Stimulated activated effector memory CD8-positive, alpha-beta T cell treated with anti-CD3 and anti-CD28 coated beads, Interleukin-12 subunit alpha, Interleukin-12 subunit beta, amount 100 ng/mL, for 72 hours (primary cell): ENCODE measurements around the gene ARHGAP20.
A peak's percentile ranks its signal among the peaks of the same experiment; 100 is the strongest.

Experiments used
- ATAC-seq: fragments of 150-1000 bp; cut with Tn5 transposase; 2 replicates; pipeline ENCODE4 v1.10.0; 2021
- DNase-seq, 2 donors: peaks; one replicate each; pipeline ENCODE4 v3.0.0; 2021 to 2022; ENCODE audit warnings: low spot score in 2 of 2
- H3K27ac Mint-ChIP-seq: one replicate; pipeline ENCODE4 v1.8.0; 2022; ENCODE audit warnings: mild to moderate bottlenecking, mixed read lengths
- H3K36me3 Mint-ChIP-seq: one replicate; pipeline ENCODE4 v1.8.0; 2022; ENCODE audit warnings: mild to moderate bottlenecking, mixed read lengths
- H3K4me1 Mint-ChIP-seq: one replicate; pipeline ENCODE4 v1.8.0; 2022; ENCODE audit warnings: mixed read lengths
- H3K4me3 Mint-ChIP-seq: one replicate; pipeline ENCODE4 v1.8.0; 2022; ENCODE audit warnings: mild to moderate bottlenecking, mixed read lengths
- H3K9me3 Mint-ChIP-seq: one replicate; pipeline ENCODE4 v1.8.0; 2022; ENCODE audit warnings: mixed read lengths

The ARHGAP20 gene

GRCh38 chr11:110529043-110529442 is 183.2 kb downstream of the ARHGAP20 start:
- peaks cover 10% of the 10 kb centered on the region for H3K9me3 Mint-ChIP-seq
- DNase-seq, result no peak
- no peaks in the 10 kb centered on the region for H3K36me3 Mint-ChIP-seq
- no peak overlapping the region for H3K27ac Mint-ChIP-seq
- no peak overlapping the region for H3K4me3 Mint-ChIP-seq
- peaks cover 45% of the 10 kb centered on the region for H3K4me1 Mint-ChIP-seq
- no peak for ATAC-seq

DNA sequence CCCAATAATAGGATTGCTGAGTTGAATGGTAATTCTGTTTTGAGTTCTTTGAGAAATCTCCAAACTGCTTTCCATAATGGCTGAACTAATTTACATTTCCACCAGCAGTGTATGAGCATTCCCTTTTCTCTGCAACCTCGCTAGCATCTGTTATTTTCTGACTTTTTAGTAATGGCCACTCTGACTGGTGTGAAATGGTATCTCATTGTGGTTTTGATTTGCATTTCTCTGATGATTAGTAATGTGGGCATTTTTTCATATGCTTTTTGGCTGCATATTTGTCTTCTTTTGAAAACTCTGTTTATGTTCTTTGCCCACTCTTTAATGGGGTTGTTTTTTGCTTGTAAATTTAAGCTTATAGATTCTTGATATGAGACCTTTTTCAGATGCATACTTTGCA is 185.1 kb downstream of the ARHGAP20 start:
- no peak for DNase-seq
- Mint-ChIP-seq H3K9me3 (peaks cover 10% of the 10 kb centered on the region), H3K36me3 (no peaks in the 10 kb centered on the region), H3K4me1 (peaks cover 64% of the 10 kb centered on the region), H3K27ac (no peak overlapping the region), H3K4me3 (peak overlapping the region; percentile 26)
- no peak for ATAC-seq
